H54 (cell line): ENCODE data around the gene SUMO3.

Experiments
- DNase-seq: peaks from one replicate; pipeline ENCODE4 v3.0.0; 2011; ENCODE audit warnings: low spot score, mixed read lengths; ENCODE audit not compliant: insufficient read length
- FAIRE-seq: peaks from 3 replicates; lab custom pipeline; 2011; peaks lifted over from hg19 to GRCh38; lab: Jason Lieb, UNC
- POLR2A ChIP-seq: IDR thresholded peaks from 2 replicates; pipeline ENCODE4 v1.6.1; 2011; ENCODE audit warnings: low read depth, mild to moderate bottlenecking, low read length

Gene SUMO3

GRCh38 chr21:44817914-44818639 lies at the start of gene SUMO3:
Gene SUMO3 (minus strand): TSS chr21:44818062. CDS start chr21:44817968, 94 bp downstream.
- FAIRE-seq = no peak
- peak; percentile 65 for TF ChIP-seq POLR2A
- DNase-seq = peak; percentile 79

- no peak for TF ChIP-seq POLR2A
- FAIRE-seq (no peak), DNase-seq (no peak)
These were observed 49.6 kb upstream of the SUMO3 start for GRCh38 chr21:44867464-44867863.

- no peak for FAIRE-seq
- no peak for TF ChIP-seq POLR2A
- no peak for DNase-seq
These were observed 48.9 kb upstream of the SUMO3 start for GRCh38 chr21:44866780-44867179.

- no peak for DNase-seq
- FAIRE-seq = no peak
These were observed 47.9 kb upstream of the SUMO3 start for GRCh38 chr21:44865561-44866280.

GRCh38 chr21:44862869-44863685 lies 45.2 kb upstream of the SUMO3 start:
- FAIRE-seq (no peak), DNase-seq (no peak)
- TF ChIP-seq POLR2A = no peak

More at GRCh38 chr21:44865561-44866280, 47.9 kb upstream of the SUMO3 start:
- no peak for TF ChIP-seq POLR2A

DNA sequence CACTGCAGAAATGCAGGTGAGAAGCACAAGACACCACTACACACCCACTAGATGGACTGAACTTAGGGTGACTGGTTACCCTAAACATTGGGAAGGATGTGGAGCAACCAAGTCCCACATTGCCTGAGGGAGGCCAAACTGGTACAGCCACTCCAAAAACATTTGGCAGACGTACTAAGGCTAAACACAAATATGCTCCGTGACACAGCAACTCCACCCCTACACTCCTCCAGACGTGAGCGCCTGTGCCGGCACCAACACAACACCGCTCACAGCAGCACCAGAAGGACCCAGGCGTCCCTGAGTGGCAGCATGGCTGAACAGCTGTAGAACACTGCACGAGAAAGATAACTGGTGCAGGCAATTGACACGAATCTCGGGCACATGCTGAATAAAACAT lies 40.9 kb upstream of the SUMO3 start:
- no peak for DNase-seq
- no peak for TF ChIP-seq POLR2A
- no peak for FAIRE-seq

- FAIRE-seq (no peak), DNase-seq (no peak)
- no peak for TF ChIP-seq POLR2A
These were observed 40.4 kb upstream of the SUMO3 start for GRCh38 chr21:44858291-44858690.

DNA sequence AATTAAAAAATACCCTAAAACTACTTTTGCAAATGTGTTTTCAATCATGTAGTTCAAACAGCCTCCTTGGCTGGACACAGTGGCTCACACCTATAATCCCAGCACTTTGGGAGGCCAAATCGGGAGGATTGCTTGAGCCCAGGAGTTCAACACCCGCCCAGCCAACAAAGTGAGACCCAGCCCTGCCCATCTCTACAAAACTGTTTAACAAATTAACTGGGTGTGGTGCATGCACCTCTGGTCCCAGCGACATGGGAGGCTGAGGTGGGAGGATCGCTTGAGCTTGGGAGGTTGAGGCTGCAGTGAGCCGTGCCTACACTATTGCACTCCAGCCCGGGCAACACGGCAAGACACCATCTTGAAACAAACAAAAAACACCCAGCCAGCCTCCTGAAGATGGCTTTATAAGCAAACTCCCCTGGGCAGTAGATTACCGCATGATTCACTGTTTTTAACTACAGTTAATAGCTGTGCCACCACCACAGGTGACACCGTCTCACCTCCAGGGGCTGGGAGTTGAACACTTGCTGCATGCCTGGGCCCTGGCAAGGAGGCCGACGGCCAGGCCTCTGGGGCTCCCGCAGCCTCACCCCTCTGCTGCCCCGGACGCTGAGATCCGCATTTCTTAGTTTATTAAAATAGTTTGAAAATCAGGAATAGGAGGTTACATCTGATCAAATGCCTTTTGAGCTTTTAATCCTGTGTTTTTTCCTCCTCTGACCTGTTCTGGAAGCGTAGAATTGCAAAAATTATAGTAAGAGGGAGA lies 39.4 kb upstream of the SUMO3 start:
- no peak for FAIRE-seq
- DNase-seq = no peak
- no peak for TF ChIP-seq POLR2A

DNA sequence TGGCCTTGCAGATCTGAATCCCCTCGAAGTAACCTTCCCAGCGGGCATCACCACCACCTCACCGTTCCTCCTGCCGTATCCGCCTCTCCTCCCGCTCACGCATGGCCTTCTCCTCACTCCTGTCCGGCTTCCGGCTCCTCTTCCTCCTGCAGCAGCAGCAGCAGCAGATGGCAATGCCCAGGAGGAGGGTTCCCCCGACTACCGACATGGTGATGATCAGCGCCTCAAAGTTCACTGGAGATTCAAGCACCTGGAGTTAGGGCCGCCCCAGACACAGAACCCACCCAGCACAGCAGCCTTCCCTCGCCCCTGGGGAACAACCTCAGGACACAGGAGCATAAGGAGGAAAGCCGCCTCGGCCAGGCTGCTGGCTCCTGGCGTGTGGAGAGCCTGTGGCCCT lies 38.3 kb upstream of the SUMO3 start:
- no peak for FAIRE-seq

DNA sequence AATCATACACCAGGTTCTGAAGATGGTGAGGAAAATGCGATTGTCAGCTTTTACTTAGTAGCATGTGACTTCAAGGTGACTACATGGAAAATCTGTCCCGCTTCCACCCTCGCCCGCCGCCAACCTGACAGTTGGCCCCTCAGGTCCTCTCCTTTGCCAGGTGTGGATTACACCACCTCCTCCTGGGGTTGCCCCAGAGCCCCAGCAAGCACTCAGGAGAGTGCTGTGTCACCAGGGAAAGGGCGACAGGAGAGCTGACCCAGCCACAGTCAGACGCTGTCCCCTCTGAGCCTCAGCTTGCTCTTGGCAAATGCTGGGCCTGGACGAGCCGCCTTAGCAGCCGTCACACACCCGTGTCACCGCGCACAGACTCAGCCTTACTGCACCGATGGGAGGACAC lies 37.7 kb upstream of the SUMO3 start:
- TF ChIP-seq POLR2A = no peak
- no peak for FAIRE-seq
- no peak for DNase-seq

More for the DNA sequence above, 38.3 kb upstream of the SUMO3 start:
- no peak for DNase-seq
- TF ChIP-seq POLR2A = no peak

DNA sequence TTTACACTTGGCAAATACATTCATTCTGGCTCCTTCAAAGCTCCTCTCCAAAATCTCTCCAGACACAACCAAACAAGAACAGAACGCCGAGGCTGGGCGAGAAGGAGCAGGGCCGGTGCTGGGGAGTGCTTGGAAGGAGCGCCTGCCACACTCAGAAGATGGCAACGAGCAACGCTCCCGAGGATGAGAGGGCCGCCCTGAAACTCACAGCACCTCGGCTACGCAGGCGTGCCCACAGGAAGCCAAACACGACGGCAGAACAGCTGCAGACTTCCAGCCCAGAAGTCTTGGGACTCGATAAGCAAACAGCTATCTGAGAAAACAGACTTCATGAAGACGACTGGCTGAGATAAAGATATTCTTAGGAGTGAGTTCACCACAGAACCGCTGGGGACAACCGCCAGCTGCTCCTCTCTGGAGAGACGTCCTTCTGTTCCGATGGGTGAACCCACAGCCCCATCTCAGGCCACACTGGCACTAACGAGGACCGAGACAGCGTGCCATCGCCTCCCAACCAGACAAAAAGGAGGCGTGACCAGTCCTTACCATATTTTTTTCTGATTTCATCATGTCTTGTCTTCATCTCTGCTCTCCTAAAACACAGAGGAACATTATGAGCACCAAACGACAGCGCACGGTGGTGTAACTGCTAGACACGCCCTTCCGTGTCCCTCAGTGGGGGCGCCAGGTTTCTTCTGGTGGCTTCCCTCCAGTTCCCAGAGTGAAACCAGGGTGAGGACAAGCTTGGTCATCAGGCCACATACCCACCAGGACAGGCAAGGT lies 37.0 kb upstream of the SUMO3 start:
- TF ChIP-seq POLR2A = no peak
- FAIRE-seq (no peak), DNase-seq (no peak)

GRCh38 chr21:44854391-44854663 lies 36.5 kb upstream of the SUMO3 start:
- FAIRE-seq = no peak
- no peak for TF ChIP-seq POLR2A
- no peak for DNase-seq
